Epithelial cell of proximal tubule (primary cell): ENCODE results near the gene RNF145. TPM values are rescaled to one million over a fixed set of nuclear protein-coding genes. Genes with fewer than 3 reads are reported as not detected.

Experiments
- DNase-seq: peaks from one replicate; pipeline ENCODE4 v3.0.0-alpha.2; 2011; ENCODE audit warnings: low read depth
- H3K4me3 ChIP-seq: 2 replicates; pipeline ENCODE4 v1.5.1; 2011; ENCODE audit warnings: low read depth, mild to moderate bottlenecking, low read length
- CTCF ChIP-seq: conservative IDR thresholded peaks from 2 replicates; pipeline ENCODE4 v1.5.1; 2012; ENCODE audit warnings: low read depth, mild to moderate bottlenecking, low read length
- total RNA-seq: library from RNA; depleted of rRNA; stranded (reverse); fragments of >200 nt; gene quantifications from 2 replicates; pipeline ENCODE4 v1.2.3, GENCODE V29; 2015

The RNF145 gene
- total RNA-seq, 1 donor from 2014 or later = 71.4 TPM

- DNase-seq = no peak
- TF ChIP-seq CTCF = no peak
Observed at GRCh38 chr5:159113405-159113804, 95.9 kb downstream of the RNF145 start.

DNA sequence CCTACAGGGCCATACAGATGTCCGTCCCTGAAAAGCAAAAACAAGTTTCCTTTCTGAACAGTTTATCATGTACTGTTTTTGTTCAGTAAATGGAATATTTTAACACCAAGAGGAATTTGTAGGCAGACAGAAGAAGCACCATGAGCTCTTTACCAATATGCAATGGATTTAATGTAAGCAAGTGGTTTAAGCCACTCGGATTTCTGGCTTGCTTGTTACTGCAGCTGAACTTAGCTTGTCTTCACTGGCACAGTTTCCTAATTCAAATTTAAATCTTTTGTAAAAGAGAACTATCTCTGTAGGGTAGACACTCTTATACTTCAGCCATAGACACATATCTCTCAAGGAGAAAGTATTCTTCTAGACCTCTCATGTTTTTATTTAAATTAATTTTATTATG, 96.9 kb downstream of the RNF145 start:
- DNase-seq = no peak
- no peak for TF ChIP-seq CTCF
- no peak overlapping the region for H3K4me3 ChIP-seq

More at GRCh38 chr5:159113405-159113804, 95.9 kb downstream of the RNF145 start:
- H3K4me3 ChIP-seq = no peak overlapping the region

Other genes with a start within 250 kb of the RNF145 start
- gene EBF1, start 109.6 kb downstream of the RNF145 start, total RNA-seq = not detected in 2 replicates
- 30.6 and 33.8 TPM in 2 replicates for gene UBLCP1, start 53.7 kb upstream of the RNF145 start, total RNA-seq
- gene IL12B, start 120.9 kb upstream of the RNF145 start, total RNA-seq = not detected in 2 replicates